SKM-1 treated with dmso at 0.1 percent for 144 hours (cell line): ENCODE measurements around the gene CACNA1C.

Source experiments
- DNase-seq: peaks from one replicate; lab custom pipeline; 2025; ENCODE audit not compliant: unreplicated experiment; lab: John Stamatoyannopoulos, UW

CACNA1C gene

DNA sequence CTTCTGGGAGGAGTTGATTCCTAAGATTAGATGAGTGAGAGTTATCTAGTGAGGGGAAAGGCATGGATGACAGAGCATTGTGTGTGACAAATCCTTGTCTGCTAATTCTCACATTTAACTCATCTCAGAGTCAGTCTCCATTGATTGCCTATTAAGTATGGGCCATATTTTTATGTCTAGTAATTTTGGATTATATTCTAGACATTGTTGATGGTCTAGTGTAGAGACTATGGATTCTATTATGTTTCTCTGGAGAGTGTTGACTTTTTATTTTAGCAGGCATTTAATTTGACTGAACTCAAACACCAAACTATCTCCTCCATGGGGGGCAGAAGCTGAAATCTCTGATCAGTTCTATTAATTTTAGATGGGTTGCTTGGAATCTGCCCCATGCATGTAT is 114.4 kb downstream of the CACNA1C start:
- DNase-seq, result no peak

DNA sequence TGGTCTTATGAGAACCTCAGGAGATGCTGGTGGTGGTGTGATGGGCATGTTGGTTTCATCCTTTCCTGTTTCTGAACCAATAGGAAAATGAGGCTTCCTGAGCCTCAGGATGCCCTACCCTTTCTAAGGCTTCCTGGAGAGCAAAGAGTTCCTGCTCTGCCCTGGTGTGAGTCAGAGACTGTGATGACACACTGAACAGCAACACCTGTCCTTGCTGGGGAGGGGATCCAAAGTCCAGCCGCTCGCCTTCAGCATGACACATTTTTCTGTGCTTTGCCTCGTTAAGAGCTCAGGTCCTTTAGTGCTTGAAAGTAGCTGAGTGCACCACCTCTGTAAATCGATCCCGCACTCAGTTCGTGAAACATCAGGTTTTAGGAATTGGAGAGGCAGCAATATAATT is 116.0 kb downstream of the CACNA1C start:
- no peak for DNase-seq

DNA sequence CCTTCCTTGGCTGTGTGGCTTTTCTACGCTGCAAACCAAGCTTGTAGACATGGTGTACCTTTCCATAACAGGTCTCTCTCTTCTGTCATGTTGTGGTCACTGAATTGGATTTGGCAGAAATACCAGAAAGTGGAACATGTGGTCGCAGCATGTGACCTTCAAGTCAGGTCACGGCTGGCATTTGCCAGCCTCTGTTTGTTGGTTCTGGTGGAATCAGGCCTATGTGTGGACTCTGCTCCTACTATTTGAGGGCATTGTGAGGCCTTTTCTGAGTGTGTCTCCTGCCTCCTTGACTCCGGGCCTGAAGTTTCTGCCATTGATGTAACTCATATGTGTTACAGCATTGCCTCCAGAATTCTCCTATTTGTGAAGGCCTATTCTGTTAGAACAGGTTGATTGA is 116.7 kb downstream of the CACNA1C start:
- no peak for DNase-seq

DNA sequence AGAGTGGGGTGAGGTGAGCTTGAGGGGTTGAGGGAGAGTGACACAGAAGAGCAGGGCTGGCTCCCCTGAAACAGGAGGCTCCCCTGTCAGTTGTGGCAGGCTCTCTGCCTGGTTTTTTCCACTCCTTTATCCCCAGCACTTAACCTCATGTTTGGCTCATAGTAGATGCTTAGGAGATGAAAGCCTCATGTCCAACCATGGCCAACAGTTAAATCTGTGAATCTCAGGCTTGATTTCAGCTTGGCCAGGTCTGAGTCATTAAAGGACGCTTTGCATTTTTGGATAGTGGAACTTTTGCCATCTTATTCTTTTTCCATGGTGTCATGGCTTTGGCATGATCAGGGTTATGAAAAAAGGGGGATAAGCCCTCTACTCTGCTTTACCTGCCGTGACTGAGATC is 117.2 kb downstream of the CACNA1C start:
- DNase-seq, result no peak

DNA sequence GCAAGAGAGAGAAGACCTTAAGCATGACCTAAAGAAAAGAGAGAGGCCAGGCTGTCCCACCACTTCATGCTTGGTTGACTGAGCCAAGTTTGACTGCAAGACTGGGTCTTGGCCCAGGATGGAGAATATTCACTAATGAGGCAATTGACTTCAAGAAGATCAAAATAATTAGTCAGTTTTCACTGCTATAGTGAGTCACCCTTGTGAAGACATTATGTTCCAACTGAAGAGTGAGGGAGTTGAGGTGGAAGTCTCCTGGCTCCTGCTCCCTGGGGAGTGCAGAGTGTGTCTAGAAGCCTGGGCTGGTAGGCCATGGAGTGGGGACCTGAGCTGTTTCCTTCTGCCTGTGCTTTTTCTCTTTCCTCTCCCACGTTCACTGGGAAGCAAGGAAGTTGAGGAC is 117.6 kb downstream of the CACNA1C start:
- DNase-seq, result no peak

DNA sequence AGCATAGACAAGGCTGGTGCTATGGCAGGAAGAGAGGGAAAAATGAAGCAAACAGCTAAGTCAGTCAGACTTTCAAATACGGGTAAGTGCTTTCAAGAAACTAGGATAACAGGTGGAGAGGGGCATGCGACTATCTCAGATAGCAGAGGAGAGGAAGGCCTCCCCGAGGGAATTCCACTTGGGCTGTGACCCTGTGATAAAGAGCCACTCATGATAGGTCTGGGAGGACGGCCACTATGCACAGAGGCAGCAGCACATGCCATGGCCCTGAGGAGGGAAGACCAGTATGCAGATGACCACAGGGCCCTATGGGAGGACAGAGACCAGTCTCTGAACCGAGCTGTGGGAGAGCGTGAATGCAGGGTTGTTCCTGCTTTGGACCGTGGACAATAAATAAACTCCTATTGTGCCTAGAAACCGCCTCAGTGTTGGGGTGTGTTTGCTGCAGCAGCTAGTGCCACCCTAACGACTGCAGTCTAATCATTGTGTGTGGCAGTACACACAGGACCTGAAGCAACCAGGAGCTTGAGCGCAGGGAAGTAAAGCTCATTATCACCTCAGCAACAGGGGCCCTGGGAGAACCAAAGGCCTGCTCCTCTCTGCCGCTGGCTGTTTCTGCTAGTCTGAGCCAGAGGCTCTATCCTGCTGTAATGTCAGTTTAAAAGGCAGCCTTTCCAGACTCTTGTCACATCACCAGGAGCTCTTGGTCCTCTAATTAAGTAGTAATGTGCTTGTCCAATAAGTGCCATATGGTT is 119.1 kb downstream of the CACNA1C start:
- DNase-seq, result no peak

DNA sequence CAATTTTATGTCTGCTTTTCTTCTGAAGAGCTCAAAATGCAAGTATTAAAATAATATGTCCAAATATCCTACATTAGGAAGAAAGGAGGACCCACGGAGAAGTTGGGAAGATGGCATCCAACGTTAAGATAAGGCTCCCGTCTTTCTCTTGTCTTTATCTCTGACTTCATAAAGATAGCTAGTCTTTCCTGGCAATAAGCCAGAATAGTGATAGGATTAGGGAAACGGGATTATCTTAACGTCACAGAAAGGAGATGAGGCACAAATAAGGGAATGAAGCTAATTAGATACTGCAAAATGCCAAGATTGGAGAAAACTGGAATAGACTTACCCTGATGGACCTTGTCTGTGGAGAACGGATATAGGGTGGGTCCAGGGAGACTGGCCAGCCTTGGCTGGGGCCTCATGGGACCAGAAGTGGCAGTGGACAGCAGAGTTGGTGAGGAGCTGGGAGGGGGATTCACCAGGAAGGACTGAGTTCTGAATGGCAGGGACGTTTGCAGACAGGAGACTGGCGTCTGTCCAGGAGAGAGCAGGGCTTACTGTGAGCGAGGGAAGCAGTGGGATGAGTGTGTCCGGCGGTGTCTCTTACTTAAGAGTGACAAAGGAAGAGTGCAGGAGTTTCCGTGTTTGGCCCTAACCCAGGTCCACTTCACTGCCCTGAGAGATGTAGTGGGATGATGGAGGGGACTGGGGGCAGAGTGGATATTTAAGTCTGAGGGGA is 119.9 kb downstream of the CACNA1C start:
- no peak for DNase-seq

DNA sequence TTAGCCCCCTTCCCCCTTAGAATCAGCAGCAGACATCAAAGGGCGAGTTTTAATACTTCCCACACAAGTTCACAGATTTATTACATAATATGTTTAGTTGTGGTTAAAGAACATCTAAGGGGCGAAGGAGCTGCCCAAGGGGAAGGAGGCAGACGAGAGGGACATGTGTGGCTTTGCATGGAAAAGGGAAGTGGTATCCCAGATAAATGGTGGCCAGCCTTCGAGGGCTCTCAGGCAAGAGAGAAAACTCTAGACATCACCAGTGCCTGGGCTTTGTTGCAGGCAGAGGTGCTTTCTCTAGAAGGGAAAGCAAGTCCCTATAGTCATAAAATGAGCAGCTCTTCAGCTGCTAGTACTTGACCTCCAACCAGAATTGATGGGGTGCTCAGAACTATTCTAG is 121.2 kb downstream of the CACNA1C start:
- DNase-seq, result no peak

DNA sequence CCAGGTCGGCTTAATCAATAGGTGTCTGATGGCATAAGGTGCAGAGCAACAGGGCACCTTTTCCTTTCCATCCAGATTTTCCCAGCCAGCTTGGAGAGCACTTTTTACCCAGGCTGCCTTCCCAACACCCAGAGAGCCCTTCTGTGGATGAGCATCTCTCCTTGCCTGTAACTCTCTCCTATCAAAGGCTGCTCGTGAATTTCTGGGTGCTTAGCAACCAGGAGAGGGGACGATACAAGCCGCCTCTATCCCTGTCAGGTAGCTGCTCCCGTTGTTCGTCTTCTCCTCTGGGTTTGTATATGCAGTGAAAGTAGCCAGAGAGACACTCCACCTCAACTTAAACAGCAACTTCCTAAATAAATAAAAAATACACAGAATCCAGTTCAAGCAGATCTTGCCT is 124.2 kb downstream of the CACNA1C start:
- DNase-seq, result no peak

DNA sequence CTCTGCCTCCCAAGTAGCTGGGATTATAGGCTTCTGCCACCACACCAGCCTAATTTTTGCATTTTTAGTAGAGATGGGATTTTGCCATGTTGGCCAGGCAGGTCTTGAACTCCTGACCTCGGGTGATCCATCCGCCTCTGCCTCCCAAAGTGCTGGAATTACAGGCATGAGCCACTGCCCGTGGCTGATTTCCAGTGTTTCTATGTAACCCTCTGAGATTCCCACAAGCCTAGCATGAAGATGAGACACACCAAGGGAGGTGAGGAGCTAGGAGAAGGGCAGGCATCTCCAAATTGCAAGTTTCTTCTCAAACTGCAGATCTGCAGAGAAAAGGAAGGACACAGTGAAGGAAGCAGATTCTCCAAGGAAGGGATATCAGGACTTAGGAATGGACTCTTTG is 125.0 kb downstream of the CACNA1C start:
- DNase-seq, result no peak

DNA sequence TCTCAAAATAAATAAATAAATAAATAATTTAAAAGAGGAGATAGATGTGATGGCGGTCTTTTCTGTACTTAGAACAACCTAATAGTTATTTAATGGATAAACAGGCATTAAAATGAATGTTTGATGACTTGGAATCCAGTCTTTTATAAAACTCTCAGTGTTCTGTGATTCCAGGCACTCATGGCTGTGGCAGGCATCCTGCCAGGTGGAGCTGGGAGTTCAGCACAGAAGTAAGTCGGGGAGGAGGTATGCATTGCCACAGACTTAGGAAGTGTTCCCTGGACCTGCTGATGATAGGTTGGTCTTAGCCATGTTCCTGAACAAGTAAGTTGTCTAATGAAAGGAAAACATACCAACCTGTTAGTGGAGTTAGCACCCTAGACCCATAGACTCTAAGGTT is 126.3 kb downstream of the CACNA1C start:
- no peak for DNase-seq

DNA sequence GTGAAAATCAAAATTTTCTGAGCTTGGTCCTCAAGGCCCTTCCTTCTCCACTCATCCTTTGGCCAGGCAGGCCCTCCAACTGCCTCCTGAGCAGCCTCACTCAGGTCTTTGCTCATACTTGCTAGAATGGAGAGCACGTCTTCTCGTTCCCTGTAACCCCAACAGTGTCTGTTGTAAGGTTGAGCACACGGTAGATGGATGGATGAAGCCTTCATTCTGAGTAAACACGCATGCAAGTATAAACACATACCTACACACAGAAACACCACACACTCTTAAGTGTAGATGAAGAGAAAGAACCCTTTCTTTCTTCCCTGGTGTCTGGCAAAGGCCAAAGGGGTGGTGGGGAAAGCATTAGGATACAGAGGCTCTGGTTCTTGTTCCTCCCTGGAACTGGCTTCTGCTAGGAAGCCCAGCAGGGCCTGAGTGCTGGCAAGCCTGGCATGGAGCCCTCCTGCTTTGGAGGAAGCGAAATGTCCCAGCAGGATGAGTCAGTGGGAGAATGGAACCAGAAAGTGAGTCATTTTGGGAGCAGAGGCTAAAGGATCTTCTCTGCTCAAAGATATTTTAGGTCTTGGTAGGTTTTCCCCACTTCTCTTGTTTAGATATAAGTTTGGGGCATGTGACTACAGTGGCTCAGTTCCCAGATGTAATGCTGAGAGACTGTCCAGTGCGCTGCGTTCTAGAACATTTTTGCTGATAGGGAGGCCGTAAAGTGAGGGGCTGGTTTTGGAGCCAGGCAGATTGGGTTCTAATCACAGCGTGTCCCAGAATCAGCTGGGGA is 127.4 kb downstream of the CACNA1C start:
- no peak for DNase-seq

DNA sequence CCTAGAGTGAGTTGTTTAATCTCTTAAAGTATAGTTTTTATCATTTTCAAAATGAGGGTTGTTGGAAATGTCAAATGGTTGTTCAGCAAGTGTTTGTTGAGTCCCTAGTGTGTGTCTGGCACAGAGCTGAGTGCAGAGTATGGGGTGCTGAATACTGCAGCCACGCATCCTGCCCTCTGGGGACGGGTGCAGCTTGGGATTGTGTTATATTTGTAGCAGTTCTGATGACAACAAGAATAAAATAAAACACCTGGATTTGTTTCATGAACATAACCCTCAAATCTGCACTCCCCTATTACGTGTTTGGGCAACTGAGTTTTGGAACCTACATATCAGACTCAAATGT is 127.9 kb downstream of the CACNA1C start:
- DNase-seq, result no peak

DNA sequence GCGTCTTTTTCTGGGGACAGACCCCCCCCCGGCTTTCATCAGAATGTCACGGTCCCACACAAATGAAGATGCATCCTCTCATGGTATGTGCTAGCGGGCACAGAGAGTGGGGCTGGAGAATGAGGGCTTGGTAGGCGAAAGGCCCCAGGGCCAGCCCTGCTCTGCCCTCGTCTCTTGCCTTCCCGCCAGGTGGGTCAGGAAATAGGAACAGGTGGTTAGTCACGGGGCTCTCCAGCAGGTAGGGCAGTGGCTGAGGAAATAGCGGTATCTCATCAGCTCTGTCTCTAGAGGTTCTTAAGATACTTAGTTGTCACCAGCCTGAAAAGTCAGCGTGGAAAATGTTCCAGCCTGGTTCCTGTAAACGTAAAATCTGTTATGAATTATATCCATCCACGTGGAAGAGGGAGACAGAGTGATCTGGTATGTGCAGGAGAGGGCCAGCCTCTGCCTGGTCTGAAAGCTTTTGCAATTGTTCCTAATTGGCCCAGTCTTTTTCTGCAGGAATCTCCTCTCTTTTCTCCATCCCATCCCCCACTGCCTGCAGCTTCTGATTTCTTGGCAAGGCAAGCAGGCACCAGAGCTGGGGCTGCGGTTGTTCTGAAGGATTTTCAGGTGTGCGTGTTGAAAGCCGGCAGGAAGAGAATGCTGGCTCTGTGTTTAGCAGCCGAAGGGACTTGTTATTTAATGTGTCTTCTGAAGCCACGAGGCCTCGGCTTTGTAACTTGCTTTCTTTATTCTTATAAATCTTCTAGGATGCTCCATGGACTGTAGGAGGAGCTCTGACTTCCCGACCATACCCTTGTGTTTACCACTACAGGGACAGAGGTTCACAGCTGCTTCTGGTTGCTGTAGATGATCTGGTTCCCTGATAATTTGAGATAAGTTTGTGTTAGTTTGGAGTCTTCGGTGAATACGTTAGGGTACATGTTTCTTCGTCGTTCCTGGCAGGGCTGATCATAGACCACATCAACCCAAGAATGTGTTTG is 131.1 kb downstream of the CACNA1C start:
- DNase-seq, result no peak

DNA sequence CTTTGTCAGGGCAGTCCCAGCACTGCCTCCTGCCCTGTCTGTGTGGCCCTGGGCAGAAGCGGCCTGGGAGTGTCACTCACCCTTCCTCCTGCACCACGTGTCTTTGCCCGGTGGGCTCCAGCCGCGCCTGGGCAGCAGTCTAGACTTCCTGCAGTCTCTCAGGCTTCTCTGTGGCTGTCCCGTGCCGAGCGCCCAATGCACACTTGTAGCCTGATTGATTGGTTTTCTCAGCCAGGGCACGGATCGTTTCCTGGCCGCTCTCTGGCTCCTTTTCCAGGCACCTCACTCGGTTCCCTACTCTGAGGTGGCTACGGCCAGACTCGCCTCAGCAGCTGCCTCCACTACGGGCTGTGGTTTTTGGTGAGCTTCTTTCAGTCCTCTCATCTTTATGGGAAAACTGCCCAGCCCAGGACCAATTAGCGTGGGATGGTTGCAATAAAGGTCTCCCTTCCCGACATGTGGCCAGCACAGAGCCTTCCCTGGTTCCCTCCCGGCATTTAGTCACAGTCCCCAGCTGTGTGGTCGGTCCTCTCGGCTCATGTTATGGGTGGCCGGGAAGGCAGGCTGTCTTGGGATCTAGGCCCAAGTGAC is 133.1 kb downstream of the CACNA1C start:
- DNase-seq, result no peak

DNA sequence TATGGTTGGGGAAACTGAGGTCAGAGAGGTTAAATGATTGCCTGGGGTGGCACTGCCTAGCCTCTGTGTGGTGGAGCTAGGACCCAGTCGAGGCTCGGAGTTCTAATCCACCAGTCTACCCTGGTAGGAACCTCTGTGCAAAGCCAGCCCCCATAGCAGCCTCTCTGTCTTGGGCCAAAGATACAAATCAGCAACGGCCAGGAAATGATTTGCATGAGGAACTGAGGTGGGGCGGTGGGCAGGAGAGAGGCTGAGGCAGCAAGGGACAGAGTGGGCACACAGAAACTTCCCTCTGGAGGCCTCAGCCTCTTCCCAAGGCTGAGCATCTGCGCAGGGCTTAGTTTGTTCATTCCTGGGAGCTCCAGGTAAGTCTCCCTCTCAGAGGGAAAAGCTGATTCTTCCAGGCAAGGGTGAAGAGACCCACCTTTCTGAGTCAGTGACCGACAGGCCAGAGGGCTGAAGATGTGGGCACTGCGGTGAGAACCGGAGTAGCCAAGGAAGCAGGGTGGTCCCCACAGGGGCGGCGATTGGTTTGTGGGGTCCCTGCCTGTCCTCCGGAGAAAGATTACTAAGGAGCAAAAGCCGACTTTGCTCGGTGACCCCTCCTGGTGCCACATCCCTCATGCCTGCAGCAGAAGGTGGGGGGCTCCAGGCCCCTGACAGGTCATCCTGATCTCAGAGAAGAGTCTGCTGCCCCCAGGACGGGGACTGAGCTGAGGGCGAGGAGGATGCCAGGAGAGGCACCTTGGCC is 134.6 kb downstream of the CACNA1C start:
- no peak for DNase-seq

DNA sequence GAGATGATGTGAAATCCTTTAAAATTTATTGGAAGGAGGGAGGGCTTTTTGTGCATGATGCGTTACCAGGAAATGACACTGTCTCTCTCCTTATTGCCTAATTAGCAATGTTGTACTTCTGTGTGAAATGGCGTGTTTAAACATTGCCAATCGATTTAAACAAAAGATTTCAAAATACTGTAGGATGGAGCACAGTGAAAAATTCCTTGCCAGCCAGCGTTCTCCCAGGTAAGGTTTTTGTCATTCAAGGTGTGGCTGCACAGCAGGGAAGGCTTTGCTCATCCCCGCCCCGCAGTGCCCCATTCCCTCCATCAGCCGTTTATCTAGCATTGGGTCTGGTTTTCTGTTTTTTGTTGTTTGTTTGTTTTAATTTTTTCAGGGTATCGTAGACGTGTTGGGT is 137.3 kb downstream of the CACNA1C start:
- DNase-seq, result no peak

DNA sequence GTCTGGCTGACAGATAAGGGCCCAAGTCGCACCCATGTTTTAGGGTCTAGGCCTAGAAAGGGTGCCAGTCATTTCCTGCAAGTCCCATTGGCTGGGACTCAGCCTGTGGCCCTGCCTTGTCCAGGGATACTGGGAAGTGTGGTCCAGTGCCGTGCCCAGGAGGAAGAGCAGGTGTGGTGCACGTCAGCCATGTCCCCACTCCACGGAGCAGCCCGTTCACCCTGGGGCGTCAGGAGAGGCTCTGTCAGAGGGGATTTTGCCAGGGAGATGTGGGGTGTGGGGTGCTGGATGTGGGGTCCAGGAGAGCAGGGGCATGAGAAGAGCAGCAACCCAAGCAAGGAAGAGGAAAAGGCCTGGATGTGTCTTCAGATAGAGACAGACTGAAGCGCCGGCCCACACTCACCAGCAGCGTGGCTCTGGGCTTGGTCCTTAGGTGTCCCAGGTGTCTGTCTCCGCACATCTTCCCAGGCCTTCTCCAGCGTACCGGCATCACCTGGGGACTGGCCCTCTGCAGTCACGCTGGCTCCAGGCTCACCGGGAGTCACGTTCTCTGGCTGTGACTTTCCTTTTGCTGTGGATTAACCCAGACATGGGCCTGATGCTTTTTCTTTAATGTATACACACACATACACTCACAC is 138.2 kb downstream of the CACNA1C start:
- DNase-seq, result no peak

DNA sequence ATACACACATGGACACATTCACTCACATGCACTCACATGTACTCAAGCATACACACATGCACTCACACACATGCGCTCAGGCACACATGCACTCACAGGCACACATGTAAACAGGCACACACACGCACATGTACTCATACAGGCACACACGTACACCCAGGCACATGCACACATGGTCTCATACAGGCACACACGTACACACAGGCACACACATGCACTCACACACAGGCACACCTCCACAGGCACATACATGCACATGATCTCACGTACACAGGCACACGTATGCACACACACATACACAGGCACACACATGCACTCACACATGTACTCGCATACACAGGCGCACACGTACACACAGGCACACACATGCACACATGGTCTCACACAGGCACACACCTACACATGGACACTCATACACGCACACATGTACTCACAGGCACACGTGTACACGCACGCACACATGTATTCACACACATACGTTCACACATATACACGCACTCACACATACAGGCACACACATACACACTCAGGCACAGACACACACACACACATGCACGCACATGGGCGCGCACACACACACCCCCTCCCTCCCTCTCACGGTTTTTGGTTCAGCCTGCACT is 138.9 kb downstream of the CACNA1C start:
- DNase-seq, result no peak
